Activated CD4-positive, alpha-beta T cell treated with anti-CD3 and anti-CD28 coated beads, Interleukin-2, amount 50 U/mL, for 4 hours (primary cell): ENCODE measurements around the gene ARCN1.
"Not testable (repeated sequence)": the region's sequence is repeated elsewhere in the genome, so short reads cannot be mapped to it uniquely, and the experiment has no call there.

Experiments used
- DNase-seq, 2 experiments: peaks; one replicate each; pipeline ENCODE4 v3.0.0-alpha.2; 2020

The ARCN1 gene

GRCh38 chr11:118544647-118545010 is 27.6 kb upstream of the ARCN1 start:
- DNase-seq: no peak

GRCh38 chr11:118545533-118545932 is 26.7 kb upstream of the ARCN1 start:
- DNase-seq: no peak

- no peak for DNase-seq
Observed at GRCh38 chr11:118547132-118547531, 25.1 kb upstream of the ARCN1 start.

GRCh38 chr11:118552341-118552740 is 19.9 kb upstream of the ARCN1 start:
- no peak for DNase-seq

GRCh38 chr11:118560806-118561205 is 11.4 kb upstream of the ARCN1 start:
- no peak for DNase-seq

DNA sequence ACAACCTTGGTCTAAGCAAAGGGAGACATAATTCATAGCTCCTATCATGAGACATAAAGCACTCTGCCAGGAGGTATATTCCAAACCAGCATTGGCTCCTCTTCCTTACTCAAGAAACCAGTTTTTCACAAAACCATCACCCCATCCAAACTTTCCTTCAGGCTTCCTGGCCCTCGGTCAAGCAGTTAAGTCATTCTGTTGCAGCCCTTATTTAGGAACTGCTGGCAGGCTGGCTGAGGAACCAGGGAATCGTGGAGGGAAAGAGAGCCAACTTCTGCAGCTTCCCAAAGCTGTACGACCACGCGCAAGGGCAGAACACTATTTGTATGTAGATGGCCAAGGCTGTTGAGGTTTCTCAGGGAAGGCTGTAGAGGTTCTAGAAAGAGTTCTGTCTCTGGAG is 7.2 kb upstream of the ARCN1 start:
- no peak for DNase-seq

- DNase-seq: no peak
Observed at GRCh38 chr11:118569670-118570069, 2.5 kb upstream of the ARCN1 start.

DNA sequence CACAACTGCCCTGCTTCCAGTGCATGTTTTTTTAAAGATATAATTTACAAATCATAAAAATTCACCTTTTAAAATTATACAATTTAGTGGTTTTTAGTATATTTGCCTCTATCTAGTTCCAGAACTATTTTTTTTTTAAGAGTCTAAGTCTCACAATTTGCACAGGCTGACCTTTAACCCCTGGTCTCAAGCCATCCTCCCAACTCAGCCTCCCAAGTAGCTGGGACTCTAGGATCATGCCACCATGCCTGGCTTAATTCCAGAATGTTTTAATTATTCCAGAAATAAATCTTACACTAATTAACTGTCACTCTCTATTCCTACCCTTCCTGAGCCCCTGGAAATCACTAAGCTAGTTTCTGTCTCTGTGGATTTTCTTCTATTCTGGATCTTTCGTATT is 1.4 kb upstream of the ARCN1 start:
- no peak for DNase-seq

- DNase-seq: peak in 1 of 2 experiments; percentile 6
Observed at GRCh38 chr11:118571701-118572060, 528 bp upstream of the ARCN1 start.

GRCh38 chr11:118572981-118573550 is 857 bp downstream of the ARCN1 start:
- peak; percentile 2 to 18 for DNase-seq

DNA sequence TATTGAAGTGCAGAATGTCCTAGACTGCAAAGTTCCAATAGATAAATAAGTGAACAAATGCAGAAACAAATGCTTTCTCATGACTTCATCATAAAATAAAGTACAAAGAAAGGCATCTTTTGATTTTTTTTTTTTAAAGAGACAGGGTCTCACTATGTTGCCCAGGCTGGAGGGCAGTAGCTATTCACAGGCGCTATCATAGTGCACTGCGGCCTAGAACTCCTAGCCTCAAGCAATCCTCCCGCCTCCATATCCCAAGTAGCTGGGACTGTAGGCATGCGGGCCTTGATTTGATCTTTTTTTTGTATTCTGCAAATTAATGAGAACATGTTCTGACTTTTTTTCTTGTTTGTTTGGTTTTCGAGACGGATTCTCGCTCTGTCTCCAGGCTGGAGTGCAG is 2.4 kb downstream of the ARCN1 start:
- DNase-seq: no peak

DNA sequence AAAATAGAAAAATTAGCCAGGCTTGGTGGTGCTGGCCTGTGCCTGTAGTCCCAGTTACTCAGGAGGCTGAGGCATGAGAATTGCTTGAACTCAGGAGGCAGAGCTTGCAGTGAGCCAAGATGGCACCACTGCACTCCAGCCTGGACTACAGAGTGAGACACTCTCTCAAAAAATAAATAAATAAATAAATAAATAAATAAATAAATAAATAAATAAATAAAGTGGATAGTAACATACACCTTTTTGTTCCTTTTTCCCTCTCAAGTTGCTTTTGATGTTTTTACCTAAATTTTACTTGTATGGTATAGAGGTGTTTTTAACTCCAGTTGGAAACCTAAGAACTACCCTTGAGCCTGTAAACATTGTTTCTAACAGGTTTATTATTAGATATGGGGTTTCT is 5.8 kb downstream of the ARCN1 start:
- DNase-seq: not testable (repeated sequence)

DNA sequence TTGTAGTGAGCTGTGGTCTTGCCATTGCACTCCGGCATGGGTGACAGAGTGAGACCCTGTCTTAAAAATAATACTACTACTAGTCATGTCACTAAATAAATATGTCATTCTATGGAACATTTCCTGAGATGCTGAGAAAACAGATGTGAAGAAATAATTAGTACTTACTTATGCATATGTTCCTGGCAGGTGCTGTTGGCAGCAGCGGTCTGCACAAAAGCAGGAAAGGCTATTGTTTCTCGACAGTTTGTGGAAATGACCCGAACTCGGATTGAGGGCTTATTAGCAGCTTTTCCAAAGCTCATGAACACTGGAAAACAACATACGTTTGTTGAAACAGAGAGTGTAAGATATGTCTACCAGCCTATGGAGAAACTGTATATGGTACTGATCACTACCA is 8.8 kb downstream of the ARCN1 start:
- DNase-seq: no peak

- no peak for DNase-seq
Observed at GRCh38 chr11:118587952-118588351, 15.7 kb downstream of the ARCN1 start.

DNA sequence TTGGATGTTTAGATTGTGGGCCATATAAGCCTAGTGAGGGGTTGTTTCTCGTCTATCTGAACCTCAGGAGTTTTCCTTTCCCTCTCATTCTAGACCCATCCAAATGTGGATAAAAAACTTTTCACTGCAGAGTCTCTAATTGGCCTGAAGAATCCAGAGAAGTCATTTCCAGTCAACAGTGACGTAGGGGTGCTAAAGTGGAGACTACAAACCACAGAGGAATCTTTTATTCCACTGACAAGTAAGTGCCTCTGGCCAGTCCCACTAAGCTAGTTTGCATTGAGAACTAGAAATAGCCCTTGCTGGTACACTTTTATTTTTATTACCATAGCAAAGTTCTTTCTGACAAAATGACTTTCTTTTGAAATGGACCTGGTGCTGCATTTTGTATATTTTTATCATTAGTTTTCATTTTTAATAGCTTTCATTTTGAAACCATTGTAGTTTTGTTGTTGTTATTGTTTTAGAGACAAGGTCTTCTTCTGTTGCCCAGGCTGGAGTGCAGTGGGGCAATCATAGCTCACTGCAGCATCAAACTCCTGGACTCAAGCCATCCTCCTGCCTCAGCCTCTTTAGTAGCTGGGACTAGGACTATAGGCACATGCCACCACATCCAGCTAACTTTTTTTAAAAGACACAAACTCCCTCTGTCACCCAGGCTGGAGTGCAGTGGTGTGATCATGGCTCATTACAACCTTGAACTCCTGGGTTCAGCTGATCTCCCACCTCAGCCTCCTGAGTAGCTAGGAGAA is 20.6 kb downstream of the ARCN1 start:
- no peak for DNase-seq

GRCh38 chr11:118594984-118595383 is 22.8 kb downstream of the ARCN1 start:
- DNase-seq: not testable (repeated sequence)

- DNase-seq: no peak
Observed at GRCh38 chr11:118596224-118597146, 24.3 kb downstream of the ARCN1 start.

GRCh38 chr11:118597556-118597955 is 25.3 kb downstream of the ARCN1 start:
- DNase-seq: no peak

DNA sequence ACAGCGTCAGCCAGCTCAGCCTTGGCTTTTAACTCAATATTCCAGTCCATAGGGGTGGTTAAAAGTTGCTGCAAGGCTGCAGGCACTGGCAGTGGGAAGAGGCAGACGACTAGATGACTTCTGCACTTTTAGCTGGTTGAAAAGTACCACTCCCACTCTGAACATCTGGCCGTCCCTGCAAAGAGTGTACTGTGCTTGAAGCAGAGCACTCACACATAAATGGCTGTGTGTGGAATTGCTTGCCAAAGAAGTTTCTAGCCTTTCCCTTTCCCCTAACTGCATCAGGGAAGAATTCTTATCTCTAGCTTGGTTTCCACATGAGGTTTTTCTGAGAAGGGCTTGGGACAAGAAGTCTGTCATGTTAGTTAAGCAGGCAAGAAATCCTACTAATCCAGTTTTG is 30.1 kb downstream of the ARCN1 start:
- no peak for DNase-seq

DNA sequence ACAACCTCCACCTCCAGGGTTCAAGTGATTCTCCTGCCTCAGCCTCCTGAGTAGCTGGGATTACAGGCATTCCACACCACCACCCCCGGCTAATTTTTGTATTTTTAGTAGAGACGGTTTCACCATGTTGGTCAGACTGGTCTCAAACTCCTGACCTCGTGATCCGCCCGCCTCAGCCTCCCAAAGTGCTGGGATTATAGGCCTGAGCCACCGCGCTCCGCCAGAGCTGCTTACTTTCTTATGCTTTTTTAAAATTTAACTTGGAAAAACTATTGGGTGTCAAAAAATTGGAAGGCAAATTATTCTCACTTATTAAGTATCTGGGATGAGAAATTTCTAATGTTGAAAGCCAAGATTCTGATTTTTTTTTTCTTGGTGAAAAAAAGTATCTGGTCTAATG is 31.5 kb downstream of the ARCN1 start:
- DNase-seq: not testable (repeated sequence)

- no peak for DNase-seq
Observed at GRCh38 chr11:118604566-118604965, 32.4 kb downstream of the ARCN1 start.

GRCh38 chr11:118605116-118605867 is 33.1 kb downstream of the ARCN1 start:
- DNase-seq: no peak
